H9 (cell line): ENCODE results near the gene ST3GAL6. TPM values are rescaled to one million over a fixed set of nuclear protein-coding genes. Genes with fewer than 3 reads are reported as not detected.

Experiments
- DNase-seq: peaks from one replicate; pipeline ENCODE4 v3.0.0-alpha.2; 2017
- H2AFZ ChIP-seq: one replicate; pipeline ENCODE4 v1.6.1; 2013; ENCODE audit warnings: mild to moderate bottlenecking, low read length, control low read depth, moderate library complexity
- H2AK5ac ChIP-seq: 2 replicates; pipeline ENCODE4 v1.6.1; 2013; ENCODE audit warnings: low read length, control low read depth, mixed read lengths; ENCODE audit not compliant: insufficient read length
- H2BK120ac ChIP-seq: one replicate; pipeline ENCODE4 v1.6.1; 2013; ENCODE audit warnings: low read depth, mild to moderate bottlenecking, low read length, control low read depth, inconsistent platforms; ENCODE audit not compliant: poor library complexity, severe bottlenecking
- H2BK12ac ChIP-seq: 2 replicates; pipeline ENCODE4 v1.6.1; 2013; ENCODE audit warnings: low read length, control low read depth, mixed read lengths, low read depth; ENCODE audit not compliant: insufficient read length
- H2BK15ac ChIP-seq: 2 replicates; pipeline ENCODE4 v1.6.1; 2013; ENCODE audit warnings: low read depth, low read length, control low read depth
- H2BK20ac ChIP-seq: one replicate; pipeline ENCODE4 v1.6.1; 2013; ENCODE audit warnings: low read depth, mild to moderate bottlenecking, low read length, control low read depth, inconsistent platforms; ENCODE audit not compliant: poor library complexity, severe bottlenecking
- H2BK5ac ChIP-seq: 2 replicates; pipeline ENCODE4 v1.6.1; 2013; ENCODE audit warnings: low read length, control low read depth, mixed read lengths; ENCODE audit not compliant: insufficient read length
- H3K14ac ChIP-seq: 2 replicates; pipeline ENCODE4 v1.6.1; 2013; ENCODE audit warnings: low read length, control low read depth; ENCODE audit not compliant: insufficient read depth
- H3K18ac ChIP-seq: 2 replicates; pipeline ENCODE4 v1.6.1; 2013; ENCODE audit warnings: low read depth, mild to moderate bottlenecking, mixed read lengths, low read length, control low read depth; ENCODE audit not compliant: insufficient read length
- H3K23ac ChIP-seq: 2 replicates; pipeline ENCODE4 v1.6.1; 2013; ENCODE audit warnings: low read length, control low read depth, mixed read lengths, low read depth; ENCODE audit not compliant: insufficient read length
- H3K23me2 ChIP-seq: 2 replicates; pipeline ENCODE4 v1.6.1; 2013; ENCODE audit warnings: low read depth, mild to moderate bottlenecking, mixed read lengths, low read length, control low read depth; ENCODE audit not compliant: insufficient read length, poor library complexity, severe bottlenecking
- H3K27ac ChIP-seq: 2 replicates; pipeline ENCODE4 v1.5.1; 2013; ENCODE audit warnings: low read length, control low read depth, mixed read lengths, low read depth; ENCODE audit not compliant: insufficient read length
- H3K27me3 ChIP-seq: 2 replicates; pipeline ENCODE4 v1.6.1; 2013; ENCODE audit warnings: low read length, control low read depth, inconsistent platforms; ENCODE audit not compliant: insufficient read depth
- H3K4ac ChIP-seq: 2 replicates; pipeline ENCODE4 v1.6.1; 2013; ENCODE audit warnings: low read depth, mild to moderate bottlenecking, control low read depth, inconsistent platforms, low read length, moderate library complexity
- H3K4me1 ChIP-seq: 2 replicates; pipeline ENCODE4 v1.6.1; 2013; ENCODE audit warnings: low read length, control low read depth, inconsistent platforms; ENCODE audit not compliant: insufficient read depth
- H3K4me2 ChIP-seq: 2 replicates; pipeline ENCODE4 v1.6.1; 2013; ENCODE audit warnings: low read length, control low read depth, mixed read lengths; ENCODE audit not compliant: insufficient read length, insufficient read depth
- H3K56ac ChIP-seq: 2 replicates; pipeline ENCODE4 v1.6.1; 2013; ENCODE audit warnings: low read depth, mild to moderate bottlenecking, mixed read lengths, low read length, control low read depth; ENCODE audit not compliant: insufficient read length
- H3K79me1 ChIP-seq: 2 replicates; pipeline ENCODE4 v1.6.1; 2013; ENCODE audit warnings: low read depth, mild to moderate bottlenecking, moderate library complexity, low read length, control low read depth, inconsistent platforms; ENCODE audit not compliant: insufficient read depth, poor library complexity, severe bottlenecking
- H3K79me2 ChIP-seq: 2 replicates; pipeline ENCODE4 v1.6.1; 2013; ENCODE audit warnings: low read length, control low read depth, inconsistent platforms; ENCODE audit not compliant: insufficient read depth
- H3K9ac ChIP-seq: 2 replicates; pipeline ENCODE4 v1.6.1; 2013; ENCODE audit warnings: low read length, control low read depth, mixed read lengths; ENCODE audit not compliant: insufficient read length; ENCODE audit errors: extremely low read depth
- H3K9me3 ChIP-seq: one replicate; pipeline ENCODE4 v1.6.1; 2013; ENCODE audit warnings: low read depth, low read length, inconsistent platforms; ENCODE audit not compliant: control insufficient read depth
- H3T11ph ChIP-seq: one replicate; pipeline ENCODE4 v1.6.1; 2013; ENCODE audit warnings: mild to moderate bottlenecking, low read length, control low read depth, inconsistent platforms
- H4K20me1 ChIP-seq: one replicate; pipeline ENCODE4 v1.6.1; 2013; ENCODE audit not compliant: control insufficient read depth, insufficient read length, insufficient read depth
- H4K5ac ChIP-seq: 2 replicates; pipeline ENCODE4 v1.6.1; 2013; ENCODE audit warnings: low read depth, mild to moderate bottlenecking, mixed read lengths, low read length, control low read depth; ENCODE audit not compliant: insufficient read length
- H4K8ac ChIP-seq: replicated peaks from 2 replicates; pipeline ENCODE4 v1.6.1; 2013; ENCODE audit warnings: low read length, control low read depth, mixed read lengths, low read depth; ENCODE audit not compliant: insufficient read length
- H4K91ac ChIP-seq: 2 replicates; pipeline ENCODE4 v1.6.1; 2013; ENCODE audit warnings: low read depth, mild to moderate bottlenecking, moderate library complexity, mixed read lengths, low read length, control low read depth; ENCODE audit not compliant: insufficient read length
- H3K27ac Mint-ChIP-seq, 3 experiments: 2 replicates in 2 of 3; 3 replicates in 1 of 3; pipeline ENCODE4 v1.8.0; 2020 to 2021; ENCODE audit warnings: mixed read lengths in 3 of 3, mild to moderate bottlenecking in 1 of 3, moderate library complexity in 1 of 3
- H3K27me3 Mint-ChIP-seq: 2 replicates; pipeline ENCODE4 v1.8.0; 2021; ENCODE audit warnings: low read depth, mild to moderate bottlenecking, moderate library complexity, mixed read lengths
- H3K36me3 Mint-ChIP-seq, 3 experiments: 2 replicates in 2 of 3; 3 replicates in 1 of 3; pipeline ENCODE4 v1.8.0; 2020 to 2021; ENCODE audit warnings: low read depth in 3 of 3, mixed read lengths in 3 of 3; ENCODE audit not compliant: insufficient read depth in 1 of 3
- H3K4me1 Mint-ChIP-seq, 2 experiments: 2 replicates each; pipeline ENCODE4 v1.8.0; 2020; ENCODE audit warnings: mixed read lengths in 2 of 2
- H3K4me3 Mint-ChIP-seq, 2 experiments: 2 replicates in 1 of 2; 3 replicates in 1 of 2; pipeline ENCODE4 v1.8.0; 2020 to 2021; ENCODE audit warnings: mild to moderate bottlenecking in 2 of 2, mixed read lengths in 2 of 2, moderate library complexity in 1 of 2
- H3K9me3 Mint-ChIP-seq, 2 experiments: 2 replicates in 1 of 2; 3 replicates in 1 of 2; pipeline ENCODE4 v1.8.0; 2020; ENCODE audit warnings: mild to moderate bottlenecking in 2 of 2, mixed read lengths in 2 of 2, moderate library complexity in 1 of 2
- CTCF ChIP-seq: fragments of 200-600 bp; sonication (generic); conservative IDR thresholded peaks from 3 replicates; pipeline ENCODE4 v1.8.0; 2021; ENCODE audit warnings: antibody characterized with exemption, mild to moderate bottlenecking
- WGBS: extraction: QIAGEN DNeasy Blood & Tissue Kit; methylation state at CpG from one replicate; pipeline ENCODE4 v1.1.7; 2013; ENCODE audit warnings: missing lambda C conversion rate, low lambda C conversion rate, mixed read lengths; ENCODE audit not compliant: insufficient read length; ENCODE audit errors: extremely low coverage; 5-methylcytosine and 5-hydroxymethylcytosine counted together
- total RNA-seq: library from RNA; stranded (reverse); gene quantifications from 2 replicates; pipeline ENCODE4 v1.2.1, GENCODE V29; 2021

The ST3GAL6 gene
- total RNA-seq, 1 experiment from 2014 or later = 6.4 TPM

- Histone ChIP-seq H3K79me1 (no peaks in the 10 kb centered on the region), H3T11ph (no peak overlapping the region), H3K9me3 (no peaks in the 10 kb centered on the region), H3K27me3 (no peaks in the 10 kb centered on the region), H3K18ac (no peak overlapping the region), H3K14ac (no peak overlapping the region), H3K27ac (no peak overlapping the region), H2BK5ac (no peak overlapping the region), H4K8ac (no peak overlapping the region), H2BK12ac (no peak overlapping the region), H3K4ac (no peak overlapping the region), H4K5ac (no peak overlapping the region), H2AFZ (no peak overlapping the region), H3K9ac (no peak overlapping the region), H3K23ac (no peak overlapping the region), H4K20me1 (no peaks in the 10 kb centered on the region), H3K79me2 (no peaks in the 10 kb centered on the region), H4K91ac (no peak overlapping the region), H3K4me1 (no peaks in the 10 kb centered on the region), H3K23me2 (no peaks in the 10 kb centered on the region), H2BK20ac (no peak overlapping the region), H2BK120ac (no peak overlapping the region), H2AK5ac (no peak overlapping the region), H3K56ac (no peak overlapping the region), H3K4me2 (no peak overlapping the region), H2BK15ac (no peak overlapping the region)
- Mint-ChIP-seq H3K4me3 (no peak overlapping the region), H3K27ac (no peak overlapping the region; a peak in 1 of 7 replicates), H3K27me3 (no peaks in the 10 kb centered on the region), H3K4me1 (no peaks in the 10 kb centered on the region), H3K36me3 (no peaks in the 10 kb centered on the region; a peak in 2 of 7 replicates), H3K9me3 (no peaks in the 10 kb centered on the region)
- TF ChIP-seq CTCF = no peak
- DNase-seq = no peak
- WGBS = no CpG with 5 or more reads among the region's 8 CpGs
These were observed 19.8 kb downstream of the ST3GAL6 start for GRCh38 chr3:98782824-98783500.
